Measurements from ENCODE around the gene SENP2.
"Not testable (repeated sequence)": the region's sequence is repeated elsewhere in the genome, so short reads cannot be mapped to it uniquely, and the experiment has no call there.

Gene SENP2

GRCh38 chr3:185647880-185648210, 61.8 kb downstream of the SENP2 start:
- no peak for DNase-seq (ENCODE audit: low read depth in 3 of 3)

GRCh38 chr3:185648396-185648795, 62.3 kb downstream of the SENP2 start:
- no peak for DNase-seq (ENCODE audit: low read depth in 3 of 3)

- DNase-seq (ENCODE audit: low read depth in 3 of 3): no peak
Measured at GRCh38 chr3:185649414-185649813, 63.3 kb downstream of the SENP2 start.

- no peak for DNase-seq (ENCODE audit: low read depth in 3 of 3)
Measured at GRCh38 chr3:185651971-185652370, 65.9 kb downstream of the SENP2 start.

GRCh38 chr3:185653949-185654757, 68.1 kb downstream of the SENP2 start:
- DNase-seq (ENCODE audit: low read depth in 3 of 3): no peak

- DNase-seq (ENCODE audit: low read depth in 3 of 3): no peak
Measured at GRCh38 chr3:185654758-185655145, 68.7 kb downstream of the SENP2 start.

GRCh38 chr3:185655426-185656320, 69.6 kb downstream of the SENP2 start:
- no peak for DNase-seq (ENCODE audit: low read depth in 3 of 3)

- DNase-seq (ENCODE audit: low read depth in 3 of 3): no peak
Measured at GRCh38 chr3:185656321-185656840, 70.3 kb downstream of the SENP2 start.

GRCh38 chr3:185657211-185657610, 71.1 kb downstream of the SENP2 start:
- no peak for DNase-seq (ENCODE audit: low read depth in 3 of 3)

GRCh38 chr3:185657691-185658503, 71.8 kb downstream of the SENP2 start:
- DNase-seq (ENCODE audit: low read depth in 3 of 3): no peak

GRCh38 chr3:185658504-185658912, 72.4 kb downstream of the SENP2 start:
- DNase-seq (ENCODE audit: low read depth in 3 of 3): no peak

GRCh38 chr3:185658943-185659342, 72.8 kb downstream of the SENP2 start:
- DNase-seq (ENCODE audit: low read depth in 3 of 3): no peak

- DNase-seq (ENCODE audit: low read depth in 3 of 3): peak; percentile 48 to 64 (median 52)
Measured at GRCh38 chr3:185659942-185660921, 74.1 kb downstream of the SENP2 start.

GRCh38 chr3:185661296-185661695, 75.2 kb downstream of the SENP2 start:
- not testable (repeated sequence) for DNase-seq (ENCODE audit: low read depth in 3 of 3)

GRCh38 chr3:185661772-185662171, 75.7 kb downstream of the SENP2 start:
- DNase-seq (ENCODE audit: low read depth in 3 of 3): no peak

GRCh38 chr3:185663929-185664328, 77.8 kb downstream of the SENP2 start:
- no peak for DNase-seq (ENCODE audit: low read depth in 3 of 3)

- DNase-seq (ENCODE audit: low read depth in 3 of 3): no peak
Measured at GRCh38 chr3:185667574-185667973, 81.5 kb downstream of the SENP2 start.

GRCh38 chr3:185677146-185677829, 91.2 kb downstream of the SENP2 start:
- DNase-seq (ENCODE audit: low read depth in 3 of 3): no peak

GRCh38 chr3:185678027-185678426, 91.9 kb downstream of the SENP2 start:
- no peak for DNase-seq (ENCODE audit: low read depth in 3 of 3)

GRCh38 chr3:185680231-185680630, 94.1 kb downstream of the SENP2 start:
- no peak for DNase-seq (ENCODE audit: low read depth in 3 of 3)
